A549 (cell line): ENCODE measurements around the gene RASA3.

Source experiments
- CTCF ChIP-seq: fragments of >200 bp; sonication (Bioruptor Twin); formaldehyde crosslinking; IDR thresholded peaks from 3 replicates; pipeline ENCODE4 v1.5.1; 2016
- MAFK ChIP-seq: fragments of 450-650 bp; IDR thresholded peaks from 2 replicates; pipeline ENCODE4 v1.6.1; 2014; ENCODE audit not compliant: partially characterized antibody
- MAX ChIP-seq: IDR thresholded peaks from 2 replicates; pipeline ENCODE4 v1.6.1; 2012
- NPAS2 ChIP-seq: fragments of 250-450 bp; sonication (Bioruptor Pico); IDR thresholded peaks from 2 replicates; pipeline ENCODE4 v1.8.0; 2022; ENCODE audit warnings: mild to moderate bottlenecking, moderate library complexity, borderline replicate concordance
- RFX5 ChIP-seq: fragments of 450-650 bp; IDR thresholded peaks from 2 replicates; pipeline ENCODE4 v1.7.1; 2014; ENCODE audit warnings: antibody characterized with exemption, mild to moderate bottlenecking, moderate library complexity
- USF2 ChIP-seq: fragments of 450-650 bp; IDR thresholded peaks from 2 replicates; pipeline ENCODE4 v1.6.1; 2014; ENCODE audit warnings: antibody characterized with exemption

GRCh38 chr13:114100446-114101357, 31.7 kb downstream of the RASA3 start:
- no peak for TF ChIP-seq USF2
- no peak for TF ChIP-seq CTCF
- TF ChIP-seq MAX, result no peak
- TF ChIP-seq NPAS2 (CRISPR knock-in tag), result no peak
- no peak for TF ChIP-seq MAFK
- TF ChIP-seq RFX5, result no peak
